IMR-90 (cell line): ENCODE data around the gene ASXL1. TPM values are rescaled to one million over a fixed set of nuclear protein-coding genes. Genes with fewer than 3 reads are reported as not detected.

Experiments
- CEBPB ChIP-seq: IDR thresholded peaks from 2 replicates; pipeline ENCODE4 v1.6.1; 2012; ENCODE audit warnings: low read depth, low read length, improper control_type of control experiment
- RAD21 ChIP-seq: IDR thresholded peaks from 2 replicates; pipeline ENCODE4 v1.6.1; 2012; ENCODE audit warnings: low read length, improper control_type of control experiment
- RCOR1 ChIP-seq: IDR thresholded peaks from 2 replicates; pipeline ENCODE4 v1.6.1; 2012; ENCODE audit warnings: mild to moderate bottlenecking, low read length, improper control_type of control experiment; ENCODE audit not compliant: insufficient replicate concordance
- SMC3 ChIP-seq: fragments of 150-350 bp; IDR thresholded peaks from 2 replicates; pipeline ENCODE4 v1.6.1; 2016; ENCODE audit warnings: low read depth, mild to moderate bottlenecking, antibody characterized with exemption, low read length, moderate library complexity
- polyA plus RNA-seq, 3 experiments: library from polyadenylated mRNA; depleted of rRNA; stranded (reverse); fragments of >200 nt; gene quantifications; 2 replicates each; pipeline ENCODE4 v1.2.3, GENCODE V29; 2012; ENCODE audit warnings: low replicate concordance in 1 of 3
- total RNA-seq: library from RNA; depleted of rRNA; stranded (reverse); fragments of >200 nt; gene quantifications from 2 replicates; pipeline ENCODE4 v1.2.3, GENCODE V29; 2012
- TF ChIP-seq, protein P1 (sequence below): fragments of 150-350 bp; IDR thresholded peaks from 2 replicates; pipeline ENCODE4 v1.6.1; 2016; ENCODE audit warnings: low read depth, mild to moderate bottlenecking, low read length, moderate library complexity, borderline replicate concordance

The ASXL1 gene
- total and polyA plus RNA-seq, 2 of the 4 experiments (the other 2 are of a cell fraction) = 29.9 to 37.1 TPM

DNA sequence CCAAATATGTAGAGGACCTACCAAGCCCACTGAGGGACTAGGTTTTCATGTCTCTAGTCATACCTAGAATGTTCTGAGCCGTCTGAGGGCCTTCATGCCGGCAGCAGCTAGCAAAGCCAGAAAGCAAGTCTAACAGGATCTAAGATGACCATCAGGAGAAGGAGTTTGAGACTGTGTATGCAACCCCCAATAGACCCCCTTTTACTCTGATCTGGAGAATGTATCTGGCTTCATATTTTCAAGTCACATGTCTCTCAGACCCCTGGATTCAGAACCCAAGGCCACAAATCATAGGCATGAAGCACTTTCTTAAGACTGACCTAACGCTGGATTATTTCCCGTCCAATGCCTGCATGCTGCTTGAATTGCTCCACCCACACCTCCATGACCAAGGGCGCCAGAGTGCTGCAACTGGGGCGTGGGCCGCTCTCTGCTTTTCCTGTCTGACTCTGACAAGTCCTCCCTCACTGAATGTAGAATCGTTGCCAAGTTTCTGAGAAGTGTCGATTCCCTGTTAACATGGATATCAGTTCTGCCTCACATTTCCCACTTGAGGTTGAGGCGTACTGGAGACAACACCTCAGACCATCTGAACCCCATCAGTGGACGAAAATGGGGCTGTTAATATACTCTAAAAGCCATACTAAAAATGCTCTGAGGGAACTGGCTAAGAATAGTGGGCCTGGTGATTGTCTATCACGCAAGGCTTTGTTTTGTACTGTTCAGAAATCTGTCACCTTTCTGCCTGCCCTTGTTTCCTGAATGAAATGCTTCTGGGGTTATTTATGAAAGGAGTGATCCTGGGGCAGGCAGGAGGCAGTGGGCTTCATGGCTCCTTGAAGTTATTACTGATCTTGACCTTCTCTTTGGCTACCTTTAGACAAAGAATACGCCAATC, 23.9 kb upstream of the ASXL1 start (continued):
- TF ChIP-seq, protein P1, sequence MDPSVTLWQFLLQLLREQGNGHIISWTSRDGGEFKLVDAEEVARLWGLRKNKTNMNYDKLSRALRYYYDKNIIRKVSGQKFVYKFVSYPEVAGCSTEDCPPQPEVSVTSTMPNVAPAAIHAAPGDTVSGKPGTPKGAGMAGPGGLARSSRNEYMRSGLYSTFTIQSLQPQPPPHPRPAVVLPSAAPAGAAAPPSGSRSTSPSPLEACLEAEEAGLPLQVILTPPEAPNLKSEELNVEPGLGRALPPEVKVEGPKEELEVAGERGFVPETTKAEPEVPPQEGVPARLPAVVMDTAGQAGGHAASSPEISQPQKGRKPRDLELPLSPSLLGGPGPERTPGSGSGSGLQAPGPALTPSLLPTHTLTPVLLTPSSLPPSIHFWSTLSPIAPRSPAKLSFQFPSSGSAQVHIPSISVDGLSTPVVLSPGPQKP = no peak
- no peak for TF ChIP-seq RCOR1
- no peak for TF ChIP-seq SMC3
- TF ChIP-seq RAD21 = no peak
- no peak for TF ChIP-seq CEBPB
